Endometrial microvascular endothelial cells (primary cell): Measurements from ENCODE around the gene RRP9. TPM values are rescaled to one million over a fixed set of nuclear protein-coding genes. Genes with fewer than 3 reads are reported as not detected.

Experiments
- in situ Hi-C: cut with HindIII; loops from 2 replicates; pipeline ENCODE4 v1.10.0; 2017; ENCODE audit warnings: low sequenced_read_pairs, low pct_unique_long_range_greater_than_20kb; ENCODE audit errors: inconsistent ontology term
- total RNA-seq: library from RNA; depleted of rRNA; stranded (reverse); fragments of >200 nt; gene quantifications from one replicate; pipeline ENCODE4 v1.2.3, GENCODE V29; 2015; ENCODE audit errors: inconsistent ontology term

Gene RRP9
- total RNA-seq, 1 donor from 2014 or later = 29.0 TPM

- in situ Hi-C loops = no loop called here
Observed at GRCh38 chr3:51960386-51960785, 18.7 kb upstream of the RRP9 start.

DNA sequence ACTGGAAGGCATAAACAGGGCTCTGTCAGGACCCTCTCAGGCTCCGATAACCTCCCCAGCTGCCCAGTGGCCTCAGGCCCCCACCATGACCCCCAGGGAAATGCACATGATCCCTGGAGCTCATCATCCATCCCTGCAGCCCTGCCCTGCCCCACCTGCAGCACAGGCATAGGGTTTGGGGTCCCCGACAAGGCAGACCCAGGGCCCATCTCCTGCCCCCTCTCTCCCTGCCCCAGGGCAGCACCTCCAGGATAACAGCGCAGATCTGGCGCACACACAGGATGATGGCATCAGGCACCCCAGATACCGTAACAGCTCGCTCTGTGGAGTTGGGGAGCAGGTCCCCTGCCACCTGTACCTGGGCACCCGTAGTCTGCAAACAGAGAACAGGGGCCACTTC is 17.9 kb upstream of the RRP9 start:
- in situ Hi-C loops = no loop called here

- in situ Hi-C loops = no loop called here
Observed at GRCh38 chr3:51958603-51959521, 17.2 kb upstream of the RRP9 start.

GRCh38 chr3:51957520-51958205 is 16.0 kb upstream of the RRP9 start:
- in situ Hi-C loops = no loop called here

- in situ Hi-C loops = no loop called here
Observed at GRCh38 chr3:51955893-51956770, 14.4 kb upstream of the RRP9 start.

GRCh38 chr3:51955175-51955892 is 13.6 kb upstream of the RRP9 start, which contains the start of gene GPR62:
Gene GPR62, plus strand, starts transcription at chr3:51955381. Its CDS starts 272 bp downstream, at chr3:51955653.
- in situ Hi-C loops = no loop called here

DNA sequence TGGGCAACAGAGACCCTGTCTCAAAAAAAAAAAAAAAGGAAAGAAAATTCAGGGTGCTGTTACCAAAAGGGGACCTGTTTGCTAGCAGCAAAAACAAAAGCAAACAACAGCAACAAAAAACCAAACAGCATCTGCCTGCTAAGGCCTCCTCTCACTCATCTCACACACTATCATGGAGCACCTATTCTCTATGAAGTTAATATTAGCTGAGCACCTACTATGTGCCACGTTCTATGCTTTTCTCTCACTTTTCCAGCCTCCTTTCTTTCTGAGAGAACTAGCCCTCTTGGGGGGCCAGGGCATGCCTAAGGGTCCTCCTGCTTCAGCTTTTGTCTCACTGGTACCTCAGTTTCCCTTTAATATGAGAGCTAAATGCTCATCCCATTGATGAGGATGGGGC is 13.0 kb upstream of the RRP9 start:
- in situ Hi-C loops = no loop called here

- in situ Hi-C loops = no loop called here
Observed at GRCh38 chr3:51954105-51954504, 12.4 kb upstream of the RRP9 start.

DNA sequence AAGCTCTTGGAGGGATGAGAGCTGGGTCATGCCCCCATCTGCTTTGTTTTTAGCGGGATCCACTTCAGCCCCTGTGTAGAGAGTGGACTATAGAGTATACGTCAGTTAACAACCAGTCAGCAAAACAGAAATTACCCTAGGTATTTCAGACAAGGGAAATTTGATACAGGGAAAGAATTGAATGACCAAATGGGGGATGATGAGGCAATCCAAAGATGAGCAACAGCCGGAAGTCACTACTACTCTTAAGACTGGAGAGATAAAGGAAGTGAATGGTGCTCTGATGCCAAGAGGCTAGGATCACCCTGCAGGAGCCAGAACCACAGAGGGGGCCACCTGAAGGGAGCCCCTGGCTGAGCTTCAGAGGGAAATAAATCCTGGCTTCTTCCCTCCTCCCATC is 11.7 kb upstream of the RRP9 start:
- in situ Hi-C loops = no loop called here

DNA sequence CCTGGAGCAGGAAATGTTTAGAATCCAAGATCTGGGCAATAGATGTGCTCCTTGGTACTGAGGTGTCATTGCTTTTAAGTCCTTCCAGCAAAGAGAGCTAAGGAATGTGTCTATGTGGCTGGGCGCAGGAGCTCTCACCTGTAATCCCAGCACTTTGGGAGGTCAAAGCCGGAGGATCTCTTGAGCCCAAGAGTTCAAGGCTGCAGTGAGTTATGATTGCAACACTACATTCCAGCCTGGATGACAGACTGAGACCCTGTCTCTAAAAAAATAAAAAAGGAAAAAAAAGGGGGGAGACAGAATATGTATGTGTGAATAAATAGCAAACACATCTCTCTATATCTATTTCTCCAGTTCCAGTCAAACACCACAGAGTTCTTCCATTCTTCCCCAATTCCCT is 9.2 kb upstream of the RRP9 start:
- in situ Hi-C loops = no loop called here

DNA sequence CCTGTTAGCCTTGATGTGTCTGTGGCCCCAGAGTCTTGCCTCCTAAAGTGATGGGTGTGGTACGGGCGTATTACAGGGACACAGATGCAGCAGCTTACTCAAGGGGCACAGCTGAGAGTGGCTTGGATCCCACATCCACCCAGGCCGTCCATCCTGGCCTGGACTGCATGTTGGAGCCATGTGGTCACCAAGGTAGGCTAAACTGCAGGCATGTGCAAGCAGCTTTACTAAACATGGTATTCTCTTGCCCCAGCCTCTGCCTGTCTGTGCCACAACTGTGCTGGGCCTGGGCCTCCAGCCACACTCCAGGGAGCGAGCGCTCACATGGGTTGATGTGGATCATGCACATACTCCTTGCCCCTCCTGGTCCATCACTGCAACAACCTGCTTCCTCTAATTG is 7.4 kb upstream of the RRP9 start:
- in situ Hi-C loops = no loop called here

GRCh38 chr3:51948016-51948580 is 6.4 kb upstream of the RRP9 start:
- in situ Hi-C loops = no loop called here

DNA sequence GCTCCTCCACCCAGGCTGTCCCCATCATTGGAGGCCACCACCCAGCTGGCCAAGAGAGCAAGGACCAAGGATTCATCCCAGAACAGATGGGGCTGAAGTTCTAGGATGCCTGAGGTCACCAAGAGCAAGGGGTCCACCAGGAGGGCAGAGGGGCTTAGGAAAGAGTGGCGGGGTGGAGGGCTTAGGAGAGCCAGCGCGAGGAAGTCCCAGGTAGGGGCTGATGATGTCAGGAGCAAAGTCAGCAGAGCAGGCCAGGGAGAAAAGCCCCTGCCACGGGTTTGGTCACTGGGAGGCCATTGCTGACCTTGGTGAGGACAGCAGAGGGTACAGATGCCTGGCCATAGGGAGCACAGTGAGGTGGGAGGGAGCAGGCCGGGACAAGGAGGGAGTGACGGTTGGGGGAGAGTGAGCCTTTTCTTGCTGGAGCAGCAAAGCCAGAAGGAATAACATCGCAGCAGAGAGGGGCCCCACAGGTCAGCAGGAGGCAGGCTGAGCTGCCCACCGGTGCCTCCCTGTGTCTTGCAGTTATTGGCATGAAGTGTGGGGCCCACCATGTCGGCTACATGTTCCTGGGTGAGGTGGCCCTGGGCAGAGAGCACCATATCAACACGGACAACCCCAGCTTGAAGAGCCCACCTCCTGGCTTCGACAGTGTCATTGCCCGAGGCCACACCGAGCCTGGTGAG is 5.7 kb upstream of the RRP9 start:
- in situ Hi-C loops = no loop called here

- in situ Hi-C loops = no loop called here
Observed at GRCh38 chr3:51946796-51947195, 5.1 kb upstream of the RRP9 start.

DNA sequence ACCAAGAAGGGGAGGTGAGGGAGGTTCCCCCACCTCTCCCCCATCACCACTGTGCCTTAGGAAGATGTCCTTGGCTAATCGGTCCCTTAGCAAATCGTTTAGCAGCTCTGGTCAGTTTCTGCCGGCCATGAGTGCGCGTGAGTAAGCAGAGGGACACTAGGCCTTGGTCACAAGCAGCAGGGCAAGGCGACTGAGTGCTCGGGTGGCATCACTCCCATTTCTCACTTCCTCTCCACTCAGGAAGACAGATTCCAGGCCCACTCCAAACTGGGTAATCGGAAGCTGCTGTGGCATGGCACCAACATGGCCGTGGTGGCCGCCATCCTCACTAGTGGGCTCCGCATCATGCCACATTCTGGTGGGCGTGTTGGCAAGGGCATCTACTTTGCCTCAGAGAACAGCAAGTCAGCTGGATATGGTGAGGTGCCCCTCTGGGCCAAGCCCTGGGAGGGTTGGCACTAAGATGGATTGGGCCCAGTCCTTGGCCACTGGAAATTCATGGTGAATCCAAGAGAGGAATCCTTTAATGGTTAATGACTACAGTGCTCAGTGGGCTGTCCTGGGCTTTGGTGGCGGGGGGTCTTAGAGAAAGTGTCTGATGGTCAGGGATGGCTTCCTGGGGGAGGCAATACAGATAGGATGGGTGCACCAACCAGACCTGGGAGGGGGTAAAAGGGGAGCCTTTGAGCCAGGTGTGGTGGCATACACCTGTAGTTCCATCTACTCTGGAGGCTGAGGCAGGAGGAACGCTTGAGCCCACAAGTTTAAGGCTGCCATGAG is 4.4 kb upstream of the RRP9 start:
- in situ Hi-C loops = no loop called here

DNA sequence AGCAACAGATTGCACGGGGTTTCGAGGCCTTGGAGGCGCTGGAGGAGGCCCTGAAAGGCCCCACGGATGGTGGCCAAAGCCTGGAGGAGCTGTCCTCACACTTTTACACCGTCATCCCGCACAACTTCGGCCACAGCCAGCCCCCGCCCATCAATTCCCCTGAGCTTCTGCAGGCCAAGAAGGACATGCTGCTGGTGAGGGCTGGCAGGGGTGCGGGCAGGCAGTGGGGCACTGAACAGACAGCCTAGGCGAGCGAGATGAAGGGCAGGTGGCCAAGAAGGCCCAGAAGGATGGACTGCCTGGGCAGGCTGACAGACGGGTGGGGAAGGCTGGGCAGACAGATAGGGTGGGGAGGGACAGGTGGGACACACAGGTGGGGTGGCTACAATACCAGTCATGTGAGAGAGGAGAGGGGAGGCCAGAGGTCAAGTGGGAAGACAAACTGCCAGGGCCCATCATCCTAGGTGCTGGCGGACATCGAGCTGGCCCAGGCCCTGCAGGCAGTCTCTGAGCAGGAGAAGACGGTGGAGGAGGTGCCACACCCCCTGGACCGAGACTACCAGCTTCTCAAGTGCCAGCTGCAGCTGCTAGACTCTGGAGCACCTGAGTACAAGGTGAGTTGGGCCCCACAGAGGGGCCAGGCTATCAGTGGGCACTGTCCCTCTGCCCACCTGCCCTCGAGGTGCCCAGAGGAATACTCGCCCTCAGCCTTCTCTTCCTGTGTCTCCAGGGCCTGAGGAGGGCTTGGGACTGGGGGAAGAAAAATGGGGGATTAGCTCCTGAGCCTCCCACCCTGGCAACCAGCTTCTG is 3.5 kb upstream of the RRP9 start:
- in situ Hi-C loops = no loop called here
